DOHH2 (cell line): ENCODE measurements around the gene CCDC85A.

ENCODE experiments used
- EZH2phosphoT487 ChIP-seq: fragments of 200-600 bp; sonication (generic); IDR thresholded peaks from 2 replicates; pipeline ENCODE4 v1.6.1; 2017; ENCODE audit warnings: borderline replicate concordance, mild to moderate bottlenecking, antibody characterized with exemption, low read length, moderate library complexity, mixed read lengths
- TF ChIP-seq, protein P1 (sequence below): fragments of 200-600 bp; sonication (generic); IDR thresholded peaks from one replicate; pipeline ENCODE4 v1.5.1; 2014; ENCODE audit warnings: antibody characterized with exemption, mild to moderate bottlenecking, low read depth, low read length; ENCODE audit not compliant: poor library complexity, severe bottlenecking

DNA sequence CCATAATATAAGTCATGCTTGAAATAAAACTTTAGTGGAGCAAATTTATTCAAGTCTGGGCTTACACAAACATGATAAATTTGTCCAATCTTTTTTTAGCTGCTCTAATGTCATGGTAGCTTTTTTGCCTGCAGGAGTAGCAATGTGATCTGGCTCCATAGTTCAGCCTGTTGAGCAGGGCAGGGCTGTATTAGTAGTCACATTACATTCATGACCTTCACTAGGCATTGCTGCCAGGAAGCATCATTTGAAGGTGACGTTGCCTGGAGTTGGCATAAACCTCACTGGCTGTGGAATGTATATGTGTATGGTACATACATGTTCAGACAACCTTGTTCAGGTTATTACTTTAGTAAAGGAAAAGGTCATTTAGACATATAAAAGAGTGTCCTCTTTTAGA is 76.6 kb downstream of the CCDC85A start:
- TF ChIP-seq, protein P1, sequence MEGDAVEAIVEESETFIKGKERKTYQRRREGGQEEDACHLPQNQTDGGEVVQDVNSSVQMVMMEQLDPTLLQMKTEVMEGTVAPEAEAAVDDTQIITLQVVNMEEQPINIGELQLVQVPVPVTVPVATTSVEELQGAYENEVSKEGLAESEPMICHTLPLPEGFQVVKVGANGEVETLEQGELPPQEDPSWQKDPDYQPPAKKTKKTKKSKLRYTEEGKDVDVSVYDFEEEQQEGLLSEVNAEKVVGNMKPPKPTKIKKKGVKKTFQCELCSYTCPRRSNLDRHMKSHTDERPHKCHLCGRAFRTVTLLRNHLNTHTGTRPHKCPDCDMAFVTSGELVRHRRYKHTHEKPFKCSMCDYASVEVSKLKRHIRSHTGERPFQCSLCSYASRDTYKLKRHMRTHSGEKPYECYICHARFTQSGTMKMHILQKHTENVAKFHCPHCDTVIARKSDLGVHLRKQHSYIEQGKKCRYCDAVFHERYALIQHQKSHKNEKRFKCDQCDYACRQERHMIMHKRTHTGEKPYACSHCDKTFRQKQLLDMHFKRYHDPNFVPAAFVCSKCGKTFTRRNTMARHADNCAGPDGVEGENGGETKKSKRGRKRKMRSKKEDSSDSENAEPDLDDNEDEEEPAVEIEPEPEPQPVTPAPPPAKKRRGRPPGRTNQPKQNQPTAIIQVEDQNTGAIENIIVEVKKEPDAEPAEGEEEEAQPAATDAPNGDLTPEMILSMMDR: no peak
- no peak for TF ChIP-seq EZH2phosphoT487
